Stimulated activated CD8-positive, alpha-beta memory T cell treated with anti-CD3 and anti-CD28 coated beads, Interleukin-12 subunit alpha, Interleukin-12 subunit beta, amount 100 ng/mL, for 24 hours (primary cell): Measurements from ENCODE around the gene EFHC1.

Experiments
- DNase-seq: peaks from one replicate; pipeline ENCODE4 v3.0.0-alpha.2; 2020; ENCODE audit errors: extremely low read depth

Gene EFHC1

GRCh38 chr6:52555518-52556233, 135.5 kb downstream of the EFHC1 start:
- DNase-seq = no peak

GRCh38 chr6:52557389-52558265, 137.5 kb downstream of the EFHC1 start:
- no peak for DNase-seq

- DNase-seq = no peak
Observed at GRCh38 chr6:52558266-52559000, 138.3 kb downstream of the EFHC1 start.

GRCh38 chr6:52560462-52560861, 140.3 kb downstream of the EFHC1 start:
- no peak for DNase-seq

GRCh38 chr6:52562911-52563310, 142.8 kb downstream of the EFHC1 start:
- DNase-seq = no peak

GRCh38 chr6:52564856-52565255, 144.7 kb downstream of the EFHC1 start:
- no peak for DNase-seq

GRCh38 chr6:52566201-52566600, 146.1 kb downstream of the EFHC1 start:
- no peak for DNase-seq

GRCh38 chr6:52566853-52567279, 146.7 kb downstream of the EFHC1 start:
- DNase-seq = no peak

- DNase-seq = no peak
Observed at GRCh38 chr6:52568320-52568719, 148.2 kb downstream of the EFHC1 start.

GRCh38 chr6:52570291-52570700, 150.2 kb downstream of the EFHC1 start:
- DNase-seq = no peak

- DNase-seq = no peak
Observed at GRCh38 chr6:52571099-52571755, 151.1 kb downstream of the EFHC1 start.

- DNase-seq = no peak
Observed at GRCh38 chr6:52572536-52572935, 152.4 kb downstream of the EFHC1 start.

GRCh38 chr6:52573295-52573694, 153.2 kb downstream of the EFHC1 start:
- DNase-seq = no peak
